GM12878 (cell line): Measurements from ENCODE around the gene NTMT2. TPM values are rescaled to one million over a fixed set of nuclear protein-coding genes. Genes with fewer than 3 reads are reported as not detected.

ENCODE experiments used
- DPF2 ChIP-seq: fragments of 450-650 bp; IDR thresholded peaks from 2 replicates; pipeline ENCODE4 v1.6.1; 2017; ENCODE audit warnings: mild to moderate bottlenecking
- EP300 ChIP-seq, 2 experiments: fragments of 150-350 bp in 1 of 2; IDR thresholded peaks; 2 replicates each; pipeline ENCODE4 v1.6.1; 2011 to 2012; ENCODE audit warnings: low read depth in 2 of 2, low read length in 2 of 2, borderline replicate concordance in 1 of 2, improper control_type of control experiment in 1 of 2, inconsistent platforms in 1 of 2; ENCODE audit not compliant: control insufficient read depth in 1 of 2
- GABPA ChIP-seq: IDR thresholded peaks from 2 replicates; pipeline ENCODE4 v1.6.1; 2014; ENCODE audit warnings: antibody characterized with exemption, low read depth, mild to moderate bottlenecking, inconsistent platforms
- HCFC1 ChIP-seq: fragments of 150-350 bp; IDR thresholded peaks from 2 replicates; pipeline ENCODE4 v1.6.1; 2014; ENCODE audit warnings: low read length
- PAX5 ChIP-seq: IDR thresholded peaks from 2 replicates; pipeline ENCODE4 v1.6.1; 2011; ENCODE audit warnings: low read depth, low read length, borderline replicate concordance
- POLR2AphosphoS2 ChIP-seq: IDR thresholded peaks from 2 replicates; pipeline ENCODE4 v1.6.1; 2011; ENCODE audit warnings: low read depth, mild to moderate bottlenecking, low read length, improper control_type of control experiment, moderate library complexity
- POU2F2 ChIP-seq: IDR thresholded peaks from 3 replicates; pipeline ENCODE4 v1.6.1; 2011; ENCODE audit warnings: low read depth, mild to moderate bottlenecking, low read length, borderline replicate concordance
- RCOR1 ChIP-seq: conservative IDR thresholded peaks from 2 replicates; pipeline ENCODE4 v1.6.1; 2012; ENCODE audit warnings: low read depth, low read length, improper control_type of control experiment
- TCF7 ChIP-seq: IDR thresholded peaks from 2 replicates; pipeline ENCODE4 v1.6.1; 2014; ENCODE audit warnings: antibody characterized with exemption, borderline replicate concordance
- WRNIP1 ChIP-seq: IDR thresholded peaks from 2 replicates; pipeline ENCODE4 v1.6.1; 2011; ENCODE audit warnings: low read depth, low read length, improper control_type of control experiment, borderline replicate concordance
- ZNF217 ChIP-seq: fragments of 450-650 bp; IDR thresholded peaks from 2 replicates; pipeline ENCODE4 v1.6.1; 2017; ENCODE audit warnings: antibody characterized with exemption, mild to moderate bottlenecking
- polyA plus RNA-seq, 11 experiments: library from polyadenylated mRNA; depleted of rRNA in 4 of 11; unstranded in 6 of 11; stranded (reverse) in 5 of 11; fragments of >200 nt; fragmentation: Nextera tagmentation in 4 of 11; fragmentation: Illumina TruSeq in 1 of 11; extraction: Ambion mirVana in 4 of 11; extraction: Trizol in 1 of 11; gene quantifications; 1 replicate in 1 of 11; 2 replicates in 10 of 11; pipeline versions ENCODE4 v1.2.1 to v1.2.3, GENCODE V29; 2011 to 2016; ENCODE audit warnings: inconsistent platforms in 2 of 11, missing spikeins in 2 of 11, low read depth in 1 of 11
- total RNA-seq, 4 experiments: library from RNA; depleted of rRNA in 3 of 4; stranded (reverse); fragments of >200 nt in 3 of 4; fragmentation: Illumina TruSeq in 1 of 4; extraction: Trizol in 1 of 4; gene quantifications; 2 replicates each; pipeline versions ENCODE4 v1.2.1 to v1.2.3, GENCODE V29; 2013 to 2021
- TF ChIP-seq, protein P1 (sequence below): fragments of 450-650 bp; IDR thresholded peaks from 2 replicates; pipeline ENCODE4 v1.6.1; 2017; ENCODE audit warnings: mild to moderate bottlenecking, moderate library complexity

The NTMT2 gene
- total and polyA plus RNA-seq, 10 of the 15 experiments (the other 5 are each of a cell fraction or from before 2014, with no cell fraction given) = not detected

DNA sequence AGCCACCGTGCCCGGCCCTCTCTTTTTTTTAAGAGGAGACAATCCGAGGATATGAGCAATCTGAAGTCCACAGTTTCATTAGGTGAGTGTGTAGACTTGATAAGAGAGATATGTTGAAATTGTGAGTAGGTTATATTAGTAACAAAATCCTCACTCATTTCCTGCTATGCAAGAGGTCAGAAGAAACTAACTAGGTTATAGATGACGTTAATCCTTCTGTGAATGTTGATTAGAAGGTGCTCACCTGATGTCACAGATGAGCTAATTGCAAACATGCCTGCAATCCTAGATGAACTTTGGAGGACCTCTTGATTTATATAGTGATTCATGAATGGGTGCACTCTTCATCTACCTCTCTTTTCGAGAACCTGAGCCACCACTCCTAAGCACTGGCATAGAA, 29.3 kb downstream of the NTMT2 start (continued):
- TF ChIP-seq, protein P1, sequence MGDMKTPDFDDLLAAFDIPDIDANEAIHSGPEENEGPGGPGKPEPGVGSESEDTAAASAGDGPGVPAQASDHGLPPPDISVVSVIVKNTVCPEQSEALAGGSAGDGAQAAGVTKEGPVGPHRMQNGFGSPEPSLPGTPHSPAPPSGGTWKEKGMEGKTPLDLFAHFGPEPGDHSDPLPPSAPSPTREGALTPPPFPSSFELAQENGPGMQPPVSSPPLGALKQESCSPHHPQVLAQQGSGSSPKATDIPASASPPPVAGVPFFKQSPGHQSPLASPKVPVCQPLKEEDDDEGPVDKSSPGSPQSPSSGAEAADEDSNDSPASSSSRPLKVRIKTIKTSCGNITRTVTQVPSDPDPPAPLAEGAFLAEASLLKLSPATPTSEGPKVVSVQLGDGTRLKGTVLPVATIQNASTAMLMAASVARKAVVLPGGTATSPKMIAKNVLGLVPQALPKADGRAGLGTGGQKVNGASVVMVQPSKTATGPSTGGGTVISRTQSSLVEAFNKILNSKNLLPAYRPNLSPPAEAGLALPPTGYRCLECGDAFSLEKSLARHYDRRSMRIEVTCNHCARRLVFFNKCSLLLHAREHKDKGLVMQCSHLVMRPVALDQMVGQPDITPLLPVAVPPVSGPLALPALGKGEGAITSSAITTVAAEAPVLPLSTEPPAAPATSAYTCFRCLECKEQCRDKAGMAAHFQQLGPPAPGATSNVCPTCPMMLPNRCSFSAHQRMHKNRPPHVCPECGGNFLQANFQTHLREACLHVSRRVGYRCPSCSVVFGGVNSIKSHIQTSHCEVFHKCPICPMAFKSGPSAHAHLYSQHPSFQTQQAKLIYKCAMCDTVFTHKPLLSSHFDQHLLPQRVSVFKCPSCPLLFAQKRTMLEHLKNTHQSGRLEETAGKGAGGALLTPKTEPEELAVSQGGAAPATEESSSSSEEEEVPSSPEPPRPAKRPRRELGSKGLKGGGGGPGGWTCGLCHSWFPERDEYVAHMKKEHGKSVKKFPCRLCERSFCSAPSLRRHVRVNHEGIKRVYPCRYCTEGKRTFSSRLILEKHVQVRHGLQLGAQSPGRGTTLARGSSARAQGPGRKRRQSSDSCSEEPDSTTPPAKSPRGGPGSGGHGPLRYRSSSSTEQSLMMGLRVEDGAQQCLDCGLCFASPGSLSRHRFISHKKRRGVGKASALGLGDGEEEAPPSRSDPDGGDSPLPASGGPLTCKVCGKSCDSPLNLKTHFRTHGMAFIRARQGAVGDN = no peak
- no peak for TF ChIP-seq POLR2AphosphoS2
- no peak for TF ChIP-seq ZNF217
- no peak for TF ChIP-seq HCFC1
- TF ChIP-seq WRNIP1 = no peak
- no peak for TF ChIP-seq RCOR1
- TF ChIP-seq PAX5 = no peak
- no peak for TF ChIP-seq DPF2
- no peak for TF ChIP-seq EP300 (IDR thresholded peaks at IDR 0.05; ENCODE audit: borderline replicate concordance in 1 of 2, control insufficient read depth in 1 of 2, low read depth in 2 of 2, low read length in 2 of 2)
- no peak for TF ChIP-seq POU2F2
- no peak for TF ChIP-seq TCF7
- TF ChIP-seq GABPA = no peak
- TF ChIP-seq, all 136 proteins: peak for 0
